DOHH2 (cell line): ENCODE data around the gene PPP2R5E.

ENCODE experiments used
- EZH2phosphoT487 ChIP-seq: fragments of 200-600 bp; sonication (generic); IDR thresholded peaks from 2 replicates; pipeline ENCODE4 v1.6.1; 2017; ENCODE audit warnings: borderline replicate concordance, mild to moderate bottlenecking, antibody characterized with exemption, low read length, moderate library complexity, mixed read lengths
- TF ChIP-seq, protein P1 (sequence below): fragments of 200-600 bp; sonication (generic); IDR thresholded peaks from one replicate; pipeline ENCODE4 v1.5.1; 2014; ENCODE audit warnings: antibody characterized with exemption, mild to moderate bottlenecking, low read depth, low read length; ENCODE audit not compliant: poor library complexity, severe bottlenecking

DNA sequence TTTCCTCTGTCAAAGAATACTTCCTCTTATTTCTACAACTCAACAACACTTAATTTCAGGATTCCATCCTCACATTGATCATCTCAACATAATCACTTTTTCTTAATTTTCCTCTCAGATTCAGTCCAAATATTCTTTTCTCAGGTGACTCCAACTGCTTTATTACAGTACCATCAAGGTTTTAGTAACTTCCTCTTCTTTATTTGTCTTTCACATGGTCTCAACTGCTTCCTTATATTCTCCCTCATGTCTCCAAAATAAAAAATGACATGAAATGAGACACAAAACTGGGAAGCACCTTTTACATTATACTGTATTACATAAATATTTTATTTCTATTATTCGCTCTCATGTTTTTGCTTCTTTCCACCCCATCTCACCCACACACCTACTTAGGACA is 55.5 kb downstream of the PPP2R5E start:
- TF ChIP-seq, protein P1, sequence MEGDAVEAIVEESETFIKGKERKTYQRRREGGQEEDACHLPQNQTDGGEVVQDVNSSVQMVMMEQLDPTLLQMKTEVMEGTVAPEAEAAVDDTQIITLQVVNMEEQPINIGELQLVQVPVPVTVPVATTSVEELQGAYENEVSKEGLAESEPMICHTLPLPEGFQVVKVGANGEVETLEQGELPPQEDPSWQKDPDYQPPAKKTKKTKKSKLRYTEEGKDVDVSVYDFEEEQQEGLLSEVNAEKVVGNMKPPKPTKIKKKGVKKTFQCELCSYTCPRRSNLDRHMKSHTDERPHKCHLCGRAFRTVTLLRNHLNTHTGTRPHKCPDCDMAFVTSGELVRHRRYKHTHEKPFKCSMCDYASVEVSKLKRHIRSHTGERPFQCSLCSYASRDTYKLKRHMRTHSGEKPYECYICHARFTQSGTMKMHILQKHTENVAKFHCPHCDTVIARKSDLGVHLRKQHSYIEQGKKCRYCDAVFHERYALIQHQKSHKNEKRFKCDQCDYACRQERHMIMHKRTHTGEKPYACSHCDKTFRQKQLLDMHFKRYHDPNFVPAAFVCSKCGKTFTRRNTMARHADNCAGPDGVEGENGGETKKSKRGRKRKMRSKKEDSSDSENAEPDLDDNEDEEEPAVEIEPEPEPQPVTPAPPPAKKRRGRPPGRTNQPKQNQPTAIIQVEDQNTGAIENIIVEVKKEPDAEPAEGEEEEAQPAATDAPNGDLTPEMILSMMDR, result no peak
- TF ChIP-seq EZH2phosphoT487, result no peak
